ENCODE data around the gene AGMO.
"Not testable (repeated sequence)": the region's sequence is repeated elsewhere in the genome, so short reads cannot be mapped to it uniquely, and the experiment has no call there.

Gene AGMO

DNA sequence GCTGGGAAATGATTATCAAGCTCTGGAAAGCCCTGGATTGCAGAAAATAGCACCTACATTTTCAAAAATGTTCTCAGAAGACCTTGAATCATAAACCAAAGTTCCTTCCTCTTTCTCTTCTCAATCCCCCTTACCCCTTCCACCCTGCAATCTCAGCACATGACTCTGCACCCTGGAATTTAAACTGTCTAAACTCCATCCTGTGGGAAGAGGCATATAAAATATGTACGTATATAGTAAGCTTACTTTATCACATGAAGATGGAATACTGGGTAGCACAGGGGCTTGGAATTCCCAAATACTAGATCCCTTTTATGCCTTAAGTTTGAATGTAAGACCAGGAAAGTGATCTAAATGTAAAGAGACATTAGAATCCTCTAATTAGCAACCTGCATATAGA lies 7.7 kb downstream of the AGMO start:
- H3K27me3 ChIP-seq (ENCODE audit: insufficient read depth, low read length, poor library complexity), result no peaks in the 10 kb centered on the region
- no peak overlapping the region for H2BK15ac ChIP-seq (replicated peaks; ENCODE audit: low read depth)
- H3K27ac ChIP-seq (ENCODE audit: low read depth, low read length), result no peak overlapping the region
- H2BK5ac ChIP-seq (ENCODE audit: low read length), result no peak overlapping the region
- H2BK120ac ChIP-seq (ENCODE audit: low read depth, low read length), result no peak overlapping the region
- H2AK5ac ChIP-seq (ENCODE audit: low read length), result no peak overlapping the region
- H3K4ac ChIP-seq (ENCODE audit: low read depth, low read length), result no peak overlapping the region
- no peak overlapping the region for H3K56ac ChIP-seq (ENCODE audit: low read length)
- H3K4me2 ChIP-seq (ENCODE audit: low read length), result no peak overlapping the region
- H3K36me3 ChIP-seq (ENCODE audit: control insufficient read depth, insufficient read depth, low read length), result no peaks in the 10 kb centered on the region
- no peaks in the 10 kb centered on the region for H3K79me1 ChIP-seq (ENCODE audit: low read length)
- no peak for DNase-seq
- no peak overlapping the region for H3K18ac ChIP-seq (ENCODE audit: low read length)
- no peaks in the 10 kb centered on the region for H3K4me1 ChIP-seq (ENCODE audit: control insufficient read depth, low read depth, low read length)
- H3K79me2 ChIP-seq (ENCODE audit: control insufficient read depth, insufficient read depth, low read length), result no peaks in the 10 kb centered on the region
- no peak overlapping the region for H3K9ac ChIP-seq (ENCODE audit: low read length)
- WGBS (ENCODE audit: extremely low coverage, insufficient coverage, low lambda C conversion rate), result no CpG with 5 or more reads among the region's 1 CpG
- no peak overlapping the region for H3K4me3 ChIP-seq (ENCODE audit: low read length)
- no peak overlapping the region for H4K8ac ChIP-seq (ENCODE audit: low read depth, low read length)
- no peak overlapping the region for H4K5ac ChIP-seq (ENCODE audit: low read length)
- no peak overlapping the region for H3K23ac ChIP-seq (ENCODE audit: low read length)

DNA sequence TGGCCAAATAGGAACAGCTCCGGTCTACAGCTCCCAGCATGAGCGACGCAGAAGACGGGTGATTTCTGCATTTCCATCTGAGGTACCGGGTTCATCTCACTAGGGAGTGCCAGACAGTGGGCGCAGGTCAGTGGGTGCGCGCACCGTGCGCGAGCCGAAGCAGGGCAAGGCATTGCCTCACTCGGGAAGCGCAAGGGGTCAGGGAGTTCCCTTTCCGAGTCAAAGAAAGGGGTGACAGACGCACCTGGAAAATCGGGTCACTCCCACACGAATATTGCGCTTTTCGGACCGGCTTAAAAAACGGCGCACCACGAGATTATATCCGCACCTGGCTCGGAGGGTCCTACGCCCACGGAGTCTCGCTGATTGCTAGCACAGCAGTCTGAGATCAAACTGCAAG lies 14.5 kb downstream of the AGMO start:
- not testable (repeated sequence) for H3K79me2 ChIP-seq (ENCODE audit: control insufficient read depth, insufficient read depth, low read length); H2BK120ac ChIP-seq (ENCODE audit: low read depth, low read length); H4K8ac ChIP-seq (ENCODE audit: low read depth, low read length); H3K79me1 ChIP-seq (ENCODE audit: low read length); H3K36me3 ChIP-seq (ENCODE audit: control insufficient read depth, insufficient read depth, low read length); H3K4me2 ChIP-seq (ENCODE audit: low read length); H2AK5ac ChIP-seq (ENCODE audit: low read length); H3K27ac ChIP-seq (ENCODE audit: low read depth, low read length); H4K5ac ChIP-seq (ENCODE audit: low read length); H3K56ac ChIP-seq (ENCODE audit: low read length); H2BK15ac ChIP-seq (replicated peaks; ENCODE audit: low read depth); H3K4me1 ChIP-seq (ENCODE audit: control insufficient read depth, low read depth, low read length); DNase-seq; H3K27me3 ChIP-seq (ENCODE audit: insufficient read depth, low read length, poor library complexity); H3K4me3 ChIP-seq (ENCODE audit: low read length); H3K4ac ChIP-seq (ENCODE audit: low read depth, low read length); H3K18ac ChIP-seq (ENCODE audit: low read length); H2BK5ac ChIP-seq (ENCODE audit: low read length); H3K9ac ChIP-seq (ENCODE audit: low read length); H3K23ac ChIP-seq (ENCODE audit: low read length)
- no CpG with 5 or more reads among the region's 29 CpGs for WGBS (ENCODE audit: extremely low coverage, insufficient coverage, low lambda C conversion rate)

DNA sequence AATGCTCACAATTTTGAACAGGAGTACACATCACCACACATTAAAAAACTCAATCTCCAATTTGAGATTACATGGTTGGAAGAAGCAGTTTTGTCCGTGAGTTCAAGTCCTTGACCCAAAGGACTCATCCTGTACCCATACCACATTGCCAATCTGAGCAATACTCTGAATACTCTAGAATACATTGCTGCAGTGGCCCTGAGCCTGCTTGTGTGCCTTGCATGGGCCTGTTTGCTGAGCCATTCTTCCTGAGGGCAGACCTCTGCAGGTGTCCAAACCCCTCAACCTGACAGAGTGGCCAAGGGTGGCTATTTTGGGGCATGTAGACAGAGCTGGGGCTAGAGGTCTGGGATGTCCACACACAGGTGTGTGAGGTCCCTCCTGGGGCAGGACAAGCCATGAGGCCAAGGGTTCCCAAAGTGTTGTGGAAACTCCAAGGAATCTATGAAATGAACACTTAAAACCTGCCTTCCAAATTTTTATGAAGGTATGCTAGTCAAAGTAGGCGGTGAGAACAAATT lies 15.5 kb downstream of the AGMO start:
- Histone ChIP-seq H3K4me2 (ENCODE audit: low read length) (no peak overlapping the region), H3K9ac (ENCODE audit: low read length) (no peak overlapping the region), H2BK5ac (ENCODE audit: low read length) (no peak overlapping the region), H3K18ac (ENCODE audit: low read length) (no peak overlapping the region), H3K4me1 (ENCODE audit: control insufficient read depth, low read depth, low read length) (no peaks in the 10 kb centered on the region), H4K8ac (ENCODE audit: low read depth, low read length) (no peak overlapping the region), H3K79me1 (ENCODE audit: low read length) (no peaks in the 10 kb centered on the region), H3K36me3 (ENCODE audit: control insufficient read depth, insufficient read depth, low read length) (no peaks in the 10 kb centered on the region), H2AK5ac (ENCODE audit: low read length) (no peak overlapping the region), H2BK120ac (ENCODE audit: low read depth, low read length) (no peak overlapping the region), H3K27me3 (ENCODE audit: insufficient read depth, low read length, poor library complexity) (no peaks in the 10 kb centered on the region), H3K4ac (ENCODE audit: low read depth, low read length) (peak overlapping the region; percentile 2), H3K56ac (ENCODE audit: low read length) (no peak overlapping the region), H3K23ac (ENCODE audit: low read length) (no peak overlapping the region), H3K27ac (ENCODE audit: low read depth, low read length) (no peak overlapping the region), H3K4me3 (ENCODE audit: low read length) (no peak overlapping the region), H2BK15ac (replicated peaks; ENCODE audit: low read depth) (no peak overlapping the region), H3K79me2 (ENCODE audit: control insufficient read depth, insufficient read depth, low read length) (no peaks in the 10 kb centered on the region), H4K5ac (ENCODE audit: low read length) (no peak overlapping the region)
- no CpG with 5 or more reads among the region's 2 CpGs for WGBS (ENCODE audit: extremely low coverage, insufficient coverage, low lambda C conversion rate)
- DNase-seq, result no peak

DNA sequence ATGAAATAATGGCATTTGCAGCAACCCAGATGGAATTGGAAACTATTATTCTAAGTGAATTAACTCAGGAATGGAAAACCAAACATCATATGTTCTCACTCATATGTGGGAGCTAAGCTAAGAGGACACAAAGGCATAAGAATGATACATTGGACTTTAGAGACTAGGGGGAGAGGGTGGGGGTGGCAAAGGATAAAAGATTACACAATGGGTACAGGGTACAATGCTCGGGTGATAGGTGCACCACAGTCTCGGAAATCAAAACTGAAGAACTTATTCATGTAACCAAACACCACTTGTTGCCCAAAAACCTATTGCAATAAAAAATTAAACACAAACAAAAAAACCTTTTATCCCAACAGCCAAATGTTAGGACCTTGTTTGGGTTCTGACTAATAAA lies 17.8 kb downstream of the AGMO start:
- no peak overlapping the region for H4K8ac ChIP-seq (ENCODE audit: low read depth, low read length)
- H3K23ac ChIP-seq (ENCODE audit: low read length), result no peak overlapping the region
- H3K18ac ChIP-seq (ENCODE audit: low read length), result no peak overlapping the region

DNA sequence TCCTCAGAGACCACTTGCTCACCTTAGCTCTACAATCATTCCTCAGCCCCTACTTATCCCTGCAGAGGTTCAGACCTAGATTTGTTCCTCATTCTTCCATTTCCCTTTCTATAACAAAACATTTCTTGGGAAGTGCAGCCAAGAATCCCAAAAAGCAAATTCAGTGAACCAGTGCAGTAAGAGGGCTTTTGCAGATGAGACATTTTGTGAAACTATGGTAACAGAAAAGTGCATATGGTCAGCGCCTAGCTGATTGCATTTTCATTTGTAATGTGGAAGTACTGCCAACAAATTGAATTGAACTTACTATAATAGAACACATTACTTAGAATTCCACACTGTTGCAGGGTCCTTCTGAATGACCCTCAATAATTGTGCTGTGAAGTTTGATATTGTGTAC lies 18.6 kb downstream of the AGMO start:
- Histone ChIP-seq H2AK5ac (ENCODE audit: low read length) (no peak overlapping the region), H3K4me1 (ENCODE audit: control insufficient read depth, low read depth, low read length) (no peaks in the 10 kb centered on the region), H3K36me3 (ENCODE audit: control insufficient read depth, insufficient read depth, low read length) (no peaks in the 10 kb centered on the region), H4K8ac (ENCODE audit: low read depth, low read length) (no peak overlapping the region), H3K27ac (ENCODE audit: low read depth, low read length) (no peak overlapping the region), H3K27me3 (ENCODE audit: insufficient read depth, low read length, poor library complexity) (no peaks in the 10 kb centered on the region), H3K79me2 (ENCODE audit: control insufficient read depth, insufficient read depth, low read length) (no peaks in the 10 kb centered on the region), H3K79me1 (ENCODE audit: low read length) (no peaks in the 10 kb centered on the region), H3K4me3 (ENCODE audit: low read length) (no peak overlapping the region), H2BK15ac (replicated peaks; ENCODE audit: low read depth) (no peak overlapping the region), H3K23ac (ENCODE audit: low read length) (no peak overlapping the region), H3K18ac (ENCODE audit: low read length) (no peak overlapping the region), H3K56ac (ENCODE audit: low read length) (no peak overlapping the region), H2BK120ac (ENCODE audit: low read depth, low read length) (no peak overlapping the region), H3K4ac (ENCODE audit: low read depth, low read length) (no peak overlapping the region), H4K5ac (ENCODE audit: low read length) (no peak overlapping the region), H3K4me2 (ENCODE audit: low read length) (no peak overlapping the region), H3K9ac (ENCODE audit: low read length) (no peak overlapping the region), H2BK5ac (ENCODE audit: low read length) (no peak overlapping the region)
- no CpG with 5 or more reads among the region's 1 CpG for WGBS (ENCODE audit: extremely low coverage, insufficient coverage, low lambda C conversion rate)
- no peak for DNase-seq

More for the DNA sequence above, 17.8 kb downstream of the AGMO start:
- H3K4me1 ChIP-seq (ENCODE audit: control insufficient read depth, low read depth, low read length), result no peaks in the 10 kb centered on the region
- WGBS (ENCODE audit: extremely low coverage, insufficient coverage, low lambda C conversion rate), result no CpG with 5 or more reads among the region's 2 CpGs
- H3K4ac ChIP-seq (ENCODE audit: low read depth, low read length), result no peak overlapping the region
- no peaks in the 10 kb centered on the region for H3K79me2 ChIP-seq (ENCODE audit: control insufficient read depth, insufficient read depth, low read length)
- H3K9ac ChIP-seq (ENCODE audit: low read length), result no peak overlapping the region
- no peaks in the 10 kb centered on the region for H3K79me1 ChIP-seq (ENCODE audit: low read length)
- no peak overlapping the region for H2BK120ac ChIP-seq (ENCODE audit: low read depth, low read length)
- no peak overlapping the region for H3K27ac ChIP-seq (ENCODE audit: low read depth, low read length)
- DNase-seq, result no peak
- no peak overlapping the region for H2AK5ac ChIP-seq (ENCODE audit: low read length)
- H3K27me3 ChIP-seq (ENCODE audit: insufficient read depth, low read length, poor library complexity), result no peaks in the 10 kb centered on the region
- no peak overlapping the region for H3K4me2 ChIP-seq (ENCODE audit: low read length)
- H3K56ac ChIP-seq (ENCODE audit: low read length), result no peak overlapping the region
- H3K4me3 ChIP-seq (ENCODE audit: low read length), result no peak overlapping the region
- no peak overlapping the region for H2BK5ac ChIP-seq (ENCODE audit: low read length)
- no peak overlapping the region for H2BK15ac ChIP-seq (replicated peaks; ENCODE audit: low read depth)
- H3K36me3 ChIP-seq (ENCODE audit: control insufficient read depth, insufficient read depth, low read length), result no peaks in the 10 kb centered on the region
- H4K5ac ChIP-seq (ENCODE audit: low read length), result no peak overlapping the region

DNA sequence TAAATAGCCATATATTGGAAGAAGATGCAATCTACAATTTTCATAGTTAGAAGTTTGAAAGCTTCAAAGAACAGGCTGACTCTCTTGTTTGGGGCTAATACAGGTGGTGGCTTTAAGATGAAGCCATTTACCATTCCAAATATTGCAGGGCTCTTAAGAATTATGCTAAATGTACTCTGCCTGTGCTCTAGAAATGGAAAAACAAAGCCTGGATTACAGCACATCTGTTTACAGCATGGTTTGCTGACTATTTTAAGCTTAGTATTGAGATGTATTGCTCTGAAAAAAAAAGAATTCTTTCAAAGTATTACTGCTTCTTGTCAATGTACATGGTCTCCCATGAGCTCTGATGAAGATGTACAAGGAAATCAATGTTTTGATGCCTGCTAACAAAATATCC lies 34.2 kb downstream of the AGMO start:
- H3K4me3 ChIP-seq (ENCODE audit: low read length), result no peak overlapping the region
- H3K4me1 ChIP-seq (ENCODE audit: control insufficient read depth, low read depth, low read length), result no peaks in the 10 kb centered on the region
- H3K56ac ChIP-seq (ENCODE audit: low read length), result no peak overlapping the region
- no peaks in the 10 kb centered on the region for H3K79me2 ChIP-seq (ENCODE audit: control insufficient read depth, insufficient read depth, low read length)
- H3K79me1 ChIP-seq (ENCODE audit: low read length), result no peaks in the 10 kb centered on the region
- no peak overlapping the region for H3K4ac ChIP-seq (ENCODE audit: low read depth, low read length)
- no peak overlapping the region for H3K18ac ChIP-seq (ENCODE audit: low read length)
- H2BK5ac ChIP-seq (ENCODE audit: low read length), result no peak overlapping the region
- H3K27ac ChIP-seq (ENCODE audit: low read depth, low read length), result no peak overlapping the region
- H3K9ac ChIP-seq (ENCODE audit: low read length), result no peak overlapping the region
- H3K23ac ChIP-seq (ENCODE audit: low read length), result no peak overlapping the region
- no peak overlapping the region for H3K4me2 ChIP-seq (ENCODE audit: low read length)
- no peaks in the 10 kb centered on the region for H3K27me3 ChIP-seq (ENCODE audit: insufficient read depth, low read length, poor library complexity)
- DNase-seq, result no peak
- H2BK120ac ChIP-seq (ENCODE audit: low read depth, low read length), result no peak overlapping the region
- no peak overlapping the region for H2AK5ac ChIP-seq (ENCODE audit: low read length)
- H4K5ac ChIP-seq (ENCODE audit: low read length), result no peak overlapping the region
- no peak overlapping the region for H2BK15ac ChIP-seq (replicated peaks; ENCODE audit: low read depth)
- no peak overlapping the region for H4K8ac ChIP-seq (ENCODE audit: low read depth, low read length)
- H3K36me3 ChIP-seq (ENCODE audit: control insufficient read depth, insufficient read depth, low read length), result no peaks in the 10 kb centered on the region

Data from mesendoderm (in vitro differentiated cells).